Fibroblast of lung (primary cell): ENCODE measurements around the gene HS6ST2.

ENCODE experiments used
- CTCF ChIP-seq, 2 donors: IDR thresholded peaks in 1 of 2; conservative IDR thresholded peaks in 1 of 2; 1 replicate in 1 of 2; 2 replicates in 1 of 2; pipeline ENCODE4 v1.5.1; 2011 to 2012; ENCODE audit warnings: low read length in 2 of 2, control low read depth in 1 of 2, inconsistent platforms in 1 of 2, low read depth in 1 of 2, mild to moderate bottlenecking in 1 of 2
- EZH2 ChIP-seq: IDR thresholded peaks from 2 replicates; pipeline ENCODE4 v1.5.1; 2012; ENCODE audit warnings: low read length, control low read depth, mild to moderate bottlenecking; ENCODE audit errors: missing control alignments

GRCh38 chrX:132590350-132591026 is 367.9 kb downstream of the HS6ST2 start:
- TF ChIP-seq CTCF (conservative IDR thresholded peaks at IDR 0.05 in 1 of 2, IDR thresholded peaks at IDR 0.05 in 1 of 2; ENCODE audit: low read depth in 1 of 2, low read length in 2 of 2) = no peak
- TF ChIP-seq EZH2 = no peak
